GM23338 (cell line): ENCODE measurements around the gene HNMT. TPM values are rescaled to one million over a fixed set of nuclear protein-coding genes. Genes with fewer than 3 reads are reported as not detected.

ENCODE experiments used
- ATAC-seq: fragments of 200-7000 bp; cut with Tn5 transposase; 3 replicates; pipeline ENCODE4 v1.9.1; 2020
- DNase-seq: peaks from one replicate; pipeline ENCODE4 v3.0.0-alpha.2; 2015; ENCODE audit warnings: low spot score
- H2AFZ ChIP-seq: fragments of 200-600 bp; sonication (generic); 2 replicates; pipeline ENCODE4 v1.8.0; 2016; ENCODE audit warnings: antibody characterized with exemption, mild to moderate bottlenecking, moderate library complexity
- H3F3A ChIP-seq: fragments of 200-600 bp; sonication (generic); replicated peaks from 2 replicates; pipeline ENCODE4 v1.8.0; 2017; ENCODE audit warnings: antibody characterized with exemption, mixed run types, low read depth
- H3K27ac ChIP-seq: fragments of 200-600 bp; sonication (generic); 2 replicates; pipeline ENCODE4 v1.6.1; 2016; ENCODE audit warnings: low read depth
- H3K27me3 ChIP-seq: fragments of 200-600 bp; sonication (generic); 2 replicates; pipeline ENCODE4 v1.8.0; 2016; ENCODE audit warnings: mild to moderate bottlenecking, mixed run types, moderate library complexity; ENCODE audit not compliant: insufficient read depth
- H3K36me3 ChIP-seq: fragments of 200-600 bp; sonication (generic); 2 replicates; pipeline ENCODE4 v1.8.0; 2016; ENCODE audit warnings: mild to moderate bottlenecking; ENCODE audit not compliant: insufficient read depth
- H3K4me1 ChIP-seq: fragments of 200-600 bp; sonication (generic); 2 replicates; pipeline ENCODE4 v1.8.0; 2016; ENCODE audit warnings: mild to moderate bottlenecking, moderate library complexity; ENCODE audit not compliant: insufficient read depth
- H3K4me2 ChIP-seq: fragments of 200-600 bp; sonication (generic); 2 replicates; pipeline ENCODE4 v1.7.1; 2017; ENCODE audit warnings: mixed run types
- H3K4me3 ChIP-seq: fragments of 200-600 bp; sonication (generic); 2 replicates; pipeline ENCODE4 v1.6.1; 2016; ENCODE audit warnings: mixed run types
- H3K79me2 ChIP-seq: fragments of 200-600 bp; sonication (generic); replicated peaks from 2 replicates; pipeline ENCODE4 v1.8.0; 2017; ENCODE audit warnings: mild to moderate bottlenecking; ENCODE audit not compliant: insufficient read depth
- H3K9me2 ChIP-seq: fragments of 200-600 bp; sonication (generic); 2 replicates; pipeline ENCODE4 v1.8.0; 2017; ENCODE audit not compliant: insufficient read depth
- H4K20me1 ChIP-seq: fragments of 200-600 bp; sonication (generic); replicated peaks from 2 replicates; pipeline ENCODE4 v1.8.0; 2017; ENCODE audit warnings: mild to moderate bottlenecking; ENCODE audit not compliant: insufficient read depth
- H3K27ac Mint-ChIP-seq: 2 replicates; pipeline ENCODE4 v1.8.0; 2020; ENCODE audit warnings: inconsistent platforms, mild to moderate bottlenecking, moderate library complexity, mixed read lengths
- H3K27me3 Mint-ChIP-seq: 3 replicates; pipeline ENCODE4 v1.8.0; 2022; ENCODE audit warnings: low read depth, mild to moderate bottlenecking, moderate library complexity, mixed read lengths, inconsistent platforms; ENCODE audit not compliant: insufficient read depth, poor library complexity
- H3K36me3 Mint-ChIP-seq: 3 replicates; pipeline ENCODE4 v1.8.0; 2021; ENCODE audit warnings: low read depth, mild to moderate bottlenecking, inconsistent platforms, moderate library complexity, mixed read lengths
- H3K4me1 Mint-ChIP-seq: 3 replicates; pipeline ENCODE4 v1.8.0; 2020; ENCODE audit warnings: mild to moderate bottlenecking, inconsistent platforms, mixed read lengths
- H3K4me3 Mint-ChIP-seq: 3 replicates; pipeline ENCODE4 v1.8.0; 2021; ENCODE audit warnings: moderate library complexity, mild to moderate bottlenecking, inconsistent platforms, mixed read lengths
- H3K9me3 Mint-ChIP-seq: 3 replicates; pipeline ENCODE4 v1.8.0; 2020; ENCODE audit warnings: moderate library complexity, mild to moderate bottlenecking, inconsistent platforms, mixed read lengths
- CREB1 ChIP-seq: fragments of 250-450 bp; sonication (Bioruptor Pico); IDR thresholded peaks from 2 replicates; pipeline ENCODE4 v1.5.0; 2020; ENCODE audit warnings: low read depth, mild to moderate bottlenecking, moderate library complexity
- EZH2 ChIP-seq: fragments of 200-600 bp; sonication (generic); IDR thresholded peaks from one replicate; pipeline ENCODE4 v1.8.0; 2017; ENCODE audit warnings: antibody characterized with exemption, mild to moderate bottlenecking, low read depth; ENCODE audit not compliant: unreplicated experiment
- EZH2phosphoT487 ChIP-seq: fragments of 200-600 bp; sonication (generic); IDR thresholded peaks from one replicate; pipeline ENCODE4 v1.8.1; 2018; ENCODE audit warnings: antibody characterized with exemption; ENCODE audit not compliant: unreplicated experiment
- JUNB ChIP-seq: IDR thresholded peaks from one replicate; pipeline ENCODE4 v1.6.1; 2016; ENCODE audit warnings: antibody characterized with exemption; ENCODE audit not compliant: unreplicated experiment
- NANOG ChIP-seq: IDR thresholded peaks from 2 replicates; pipeline ENCODE4 v1.6.1; 2016; ENCODE audit warnings: antibody characterized with exemption, borderline replicate concordance
- ZNF114 ChIP-seq: fragments of 250-450 bp; sonication (Bioruptor Pico); IDR thresholded peaks from 2 replicates; pipeline ENCODE4 v1.5.0; 2020; ENCODE audit warnings: mild to moderate bottlenecking, moderate library complexity
- ZNF331 ChIP-seq: fragments of 250-450 bp; sonication (Bioruptor Pico); IDR thresholded peaks from 2 replicates; pipeline ENCODE4 v1.5.0; 2020; ENCODE audit warnings: low read depth, mild to moderate bottlenecking, moderate library complexity
- polyA plus RNA-seq: library from polyadenylated mRNA; unstranded; fragments of >200 nt; fragmentation: Nextera tagmentation; extraction: Ambion mirVana; gene quantifications from 2 replicates; pipeline ENCODE4 v1.2.1, GENCODE V29; 2016
- total RNA-seq: library from RNA; depleted of rRNA; stranded (reverse); fragments of >200 nt; shearing (Covaris generic); gene quantifications from 2 replicates; pipeline ENCODE4 v1.2.3, GENCODE V29; 2014
- TF ChIP-seq, protein P1 (sequence below), 2 experiments: fragments of 200-600 bp in 1 of 2; sonication (generic) in 1 of 2; conservative IDR thresholded peaks; 2 replicates each; pipeline versions ENCODE4 v1.5.1 to v1.6.1; 2016 to 2017; ENCODE audit warnings: antibody characterized with exemption in 2 of 2, low read depth in 2 of 2, mild to moderate bottlenecking in 2 of 2, moderate library complexity in 1 of 2
- TF ChIP-seq, protein P2 (sequence below): IDR thresholded peaks from 2 replicates; pipeline ENCODE4 v1.6.1; 2016; ENCODE audit warnings: antibody characterized with exemption
- TF ChIP-seq, protein P3 (sequence below): fragments of 250-450 bp; sonication (Bioruptor Pico); IDR thresholded peaks from 2 replicates; pipeline ENCODE4 v1.5.0; 2020; ENCODE audit warnings: mild to moderate bottlenecking, moderate library complexity
- TF ChIP-seq, protein P4 (sequence below): IDR thresholded peaks from one replicate; pipeline ENCODE4 v1.6.1; 2018; ENCODE audit warnings: antibody characterized with exemption; ENCODE audit not compliant: unreplicated experiment

Gene HNMT
- total and polyA plus RNA-seq, 2 experiments from 2014 or later = 3.3 to 3.4 TPM

DNA sequence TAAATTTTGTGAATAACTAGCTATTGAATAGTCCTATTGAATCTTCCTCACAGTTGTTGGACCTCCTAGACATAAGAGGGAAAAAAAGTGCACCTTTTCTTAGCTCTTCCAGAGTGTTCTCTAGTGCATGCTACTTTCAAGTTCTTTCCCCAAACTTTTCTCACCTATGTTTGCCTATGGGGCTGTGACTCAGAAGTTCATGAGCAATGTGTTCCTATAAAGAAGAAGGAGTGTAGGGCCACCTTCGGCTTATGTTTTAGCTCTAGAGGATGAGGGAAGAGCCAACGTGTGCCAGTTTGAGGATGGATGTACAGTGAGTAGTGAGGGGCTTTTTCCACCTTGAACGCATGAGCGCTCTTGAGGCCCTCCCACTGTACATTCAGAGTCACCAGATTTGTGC is 27.0 kb upstream of the HNMT start:
- no peak overlapping the region for H3K4me3 Mint-ChIP-seq
- no peaks in the 10 kb centered on the region for H3K4me1 Mint-ChIP-seq
- H3K27me3 Mint-ChIP-seq = no peaks in the 10 kb centered on the region
- H3K79me2 ChIP-seq = no peaks in the 10 kb centered on the region
- no peak overlapping the region for H3K4me2 ChIP-seq
- no peaks in the 10 kb centered on the region for H3K36me3 Mint-ChIP-seq
- no peaks in the 10 kb centered on the region; the same call in 1 of the 2 replicates for H4K20me1 ChIP-seq
- H2AFZ ChIP-seq = no peak overlapping the region
- no peak for DNase-seq
- no peak for TF ChIP-seq ZNF331 (CRISPR knock-in tag)
- TF ChIP-seq, protein P1, sequence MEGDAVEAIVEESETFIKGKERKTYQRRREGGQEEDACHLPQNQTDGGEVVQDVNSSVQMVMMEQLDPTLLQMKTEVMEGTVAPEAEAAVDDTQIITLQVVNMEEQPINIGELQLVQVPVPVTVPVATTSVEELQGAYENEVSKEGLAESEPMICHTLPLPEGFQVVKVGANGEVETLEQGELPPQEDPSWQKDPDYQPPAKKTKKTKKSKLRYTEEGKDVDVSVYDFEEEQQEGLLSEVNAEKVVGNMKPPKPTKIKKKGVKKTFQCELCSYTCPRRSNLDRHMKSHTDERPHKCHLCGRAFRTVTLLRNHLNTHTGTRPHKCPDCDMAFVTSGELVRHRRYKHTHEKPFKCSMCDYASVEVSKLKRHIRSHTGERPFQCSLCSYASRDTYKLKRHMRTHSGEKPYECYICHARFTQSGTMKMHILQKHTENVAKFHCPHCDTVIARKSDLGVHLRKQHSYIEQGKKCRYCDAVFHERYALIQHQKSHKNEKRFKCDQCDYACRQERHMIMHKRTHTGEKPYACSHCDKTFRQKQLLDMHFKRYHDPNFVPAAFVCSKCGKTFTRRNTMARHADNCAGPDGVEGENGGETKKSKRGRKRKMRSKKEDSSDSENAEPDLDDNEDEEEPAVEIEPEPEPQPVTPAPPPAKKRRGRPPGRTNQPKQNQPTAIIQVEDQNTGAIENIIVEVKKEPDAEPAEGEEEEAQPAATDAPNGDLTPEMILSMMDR (conservative IDR thresholded peaks at IDR 0.05; ENCODE audit: low read depth in 2 of 2) = no peak
- no peak for TF ChIP-seq EZH2
- TF ChIP-seq ZNF114 (CRISPR knock-in tag) = no peak
- TF ChIP-seq JUNB = no peak
- TF ChIP-seq EZH2phosphoT487 = no peak
- TF ChIP-seq, protein P2, sequence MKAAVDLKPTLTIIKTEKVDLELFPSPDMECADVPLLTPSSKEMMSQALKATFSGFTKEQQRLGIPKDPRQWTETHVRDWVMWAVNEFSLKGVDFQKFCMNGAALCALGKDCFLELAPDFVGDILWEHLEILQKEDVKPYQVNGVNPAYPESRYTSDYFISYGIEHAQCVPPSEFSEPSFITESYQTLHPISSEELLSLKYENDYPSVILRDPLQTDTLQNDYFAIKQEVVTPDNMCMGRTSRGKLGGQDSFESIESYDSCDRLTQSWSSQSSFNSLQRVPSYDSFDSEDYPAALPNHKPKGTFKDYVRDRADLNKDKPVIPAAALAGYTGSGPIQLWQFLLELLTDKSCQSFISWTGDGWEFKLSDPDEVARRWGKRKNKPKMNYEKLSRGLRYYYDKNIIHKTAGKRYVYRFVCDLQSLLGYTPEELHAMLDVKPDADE = no peak
- TF ChIP-seq NANOG = no peak
- no peak for TF ChIP-seq CREB1
- TF ChIP-seq, protein P3, sequence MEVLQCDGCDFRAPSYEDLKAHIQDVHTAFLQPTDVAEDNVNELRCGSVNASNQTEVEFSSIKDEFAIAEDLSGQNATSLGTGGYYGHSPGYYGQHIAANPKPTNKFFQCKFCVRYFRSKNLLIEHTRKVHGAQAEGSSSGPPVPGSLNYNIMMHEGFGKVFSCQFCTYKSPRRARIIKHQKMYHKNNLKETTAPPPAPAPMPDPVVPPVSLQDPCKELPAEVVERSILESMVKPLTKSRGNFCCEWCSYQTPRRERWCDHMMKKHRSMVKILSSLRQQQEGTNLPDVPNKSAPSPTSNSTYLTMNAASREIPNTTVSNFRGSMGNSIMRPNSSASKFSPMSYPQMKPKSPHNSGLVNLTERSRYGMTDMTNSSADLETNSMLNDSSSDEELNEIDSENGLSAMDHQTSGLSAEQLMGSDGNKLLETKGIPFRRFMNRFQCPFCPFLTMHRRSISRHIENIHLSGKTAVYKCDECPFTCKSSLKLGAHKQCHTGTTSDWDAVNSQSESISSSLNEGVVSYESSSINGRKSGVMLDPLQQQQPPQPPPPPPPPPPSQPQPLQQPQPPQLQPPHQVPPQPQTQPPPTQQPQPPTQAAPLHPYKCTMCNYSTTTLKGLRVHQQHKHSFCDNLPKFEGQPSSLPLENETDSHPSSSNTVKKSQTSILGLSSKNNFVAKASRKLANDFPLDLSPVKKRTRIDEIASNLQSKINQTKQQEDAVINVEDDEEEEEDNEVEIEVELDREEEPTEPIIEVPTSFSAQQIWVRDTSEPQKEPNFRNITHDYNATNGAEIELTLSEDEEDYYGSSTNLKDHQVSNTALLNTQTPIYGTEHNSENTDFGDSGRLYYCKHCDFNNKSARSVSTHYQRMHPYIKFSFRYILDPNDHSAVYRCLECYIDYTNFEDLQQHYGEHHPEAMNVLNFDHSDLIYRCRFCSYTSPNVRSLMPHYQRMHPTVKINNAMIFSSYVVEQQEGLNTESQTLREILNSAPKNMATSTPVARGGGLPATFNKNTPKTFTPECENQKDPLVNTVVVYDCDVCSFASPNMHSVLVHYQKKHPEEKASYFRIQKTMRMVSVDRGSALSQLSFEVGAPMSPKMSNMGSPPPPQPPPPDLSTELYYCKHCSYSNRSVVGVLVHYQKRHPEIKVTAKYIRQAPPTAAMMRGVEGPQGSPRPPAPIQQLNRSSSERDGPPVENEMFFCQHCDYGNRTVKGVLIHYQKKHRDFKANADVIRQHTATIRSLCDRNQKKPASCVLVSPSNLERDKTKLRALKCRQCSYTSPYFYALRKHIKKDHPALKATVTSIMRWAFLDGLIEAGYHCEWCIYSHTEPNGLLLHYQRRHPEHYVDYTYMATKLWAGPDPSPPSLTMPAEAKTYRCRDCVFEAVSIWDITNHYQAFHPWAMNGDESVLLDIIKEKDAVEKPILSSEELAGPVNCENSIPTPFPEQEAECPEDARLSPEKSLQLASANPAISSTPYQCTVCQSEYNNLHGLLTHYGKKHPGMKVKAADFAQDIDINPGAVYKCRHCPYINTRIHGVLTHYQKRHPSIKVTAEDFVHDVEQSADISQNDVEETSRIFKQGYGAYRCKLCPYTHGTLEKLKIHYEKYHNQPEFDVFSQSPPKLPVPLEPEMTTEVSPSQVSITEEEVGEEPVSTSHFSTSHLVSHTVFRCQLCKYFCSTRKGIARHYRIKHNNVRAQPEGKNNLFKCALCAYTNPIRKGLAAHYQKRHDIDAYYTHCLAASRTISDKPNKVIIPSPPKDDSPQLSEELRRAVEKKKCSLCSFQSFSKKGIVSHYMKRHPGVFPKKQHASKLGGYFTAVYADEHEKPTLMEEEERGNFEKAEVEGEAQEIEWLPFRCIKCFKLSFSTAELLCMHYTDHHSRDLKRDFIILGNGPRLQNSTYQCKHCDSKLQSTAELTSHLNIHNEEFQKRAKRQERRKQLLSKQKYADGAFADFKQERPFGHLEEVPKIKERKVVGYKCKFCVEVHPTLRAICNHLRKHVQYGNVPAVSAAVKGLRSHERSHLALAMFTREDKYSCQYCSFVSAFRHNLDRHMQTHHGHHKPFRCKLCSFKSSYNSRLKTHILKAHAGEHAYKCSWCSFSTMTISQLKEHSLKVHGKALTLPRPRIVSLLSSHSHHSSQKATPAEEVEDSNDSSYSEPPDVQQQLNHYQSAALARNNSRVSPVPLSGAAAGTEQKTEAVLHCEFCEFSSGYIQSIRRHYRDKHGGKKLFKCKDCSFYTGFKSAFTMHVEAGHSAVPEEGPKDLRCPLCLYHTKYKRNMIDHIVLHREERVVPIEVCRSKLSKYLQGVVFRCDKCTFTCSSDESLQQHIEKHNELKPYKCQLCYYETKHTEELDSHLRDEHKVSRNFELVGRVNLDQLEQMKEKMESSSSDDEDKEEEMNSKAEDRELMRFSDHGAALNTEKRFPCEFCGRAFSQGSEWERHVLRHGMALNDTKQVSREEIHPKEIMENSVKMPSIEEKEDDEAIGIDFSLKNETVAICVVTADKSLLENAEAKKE (CRISPR knock-in tag) = no peak
- TF ChIP-seq, protein P4, sequence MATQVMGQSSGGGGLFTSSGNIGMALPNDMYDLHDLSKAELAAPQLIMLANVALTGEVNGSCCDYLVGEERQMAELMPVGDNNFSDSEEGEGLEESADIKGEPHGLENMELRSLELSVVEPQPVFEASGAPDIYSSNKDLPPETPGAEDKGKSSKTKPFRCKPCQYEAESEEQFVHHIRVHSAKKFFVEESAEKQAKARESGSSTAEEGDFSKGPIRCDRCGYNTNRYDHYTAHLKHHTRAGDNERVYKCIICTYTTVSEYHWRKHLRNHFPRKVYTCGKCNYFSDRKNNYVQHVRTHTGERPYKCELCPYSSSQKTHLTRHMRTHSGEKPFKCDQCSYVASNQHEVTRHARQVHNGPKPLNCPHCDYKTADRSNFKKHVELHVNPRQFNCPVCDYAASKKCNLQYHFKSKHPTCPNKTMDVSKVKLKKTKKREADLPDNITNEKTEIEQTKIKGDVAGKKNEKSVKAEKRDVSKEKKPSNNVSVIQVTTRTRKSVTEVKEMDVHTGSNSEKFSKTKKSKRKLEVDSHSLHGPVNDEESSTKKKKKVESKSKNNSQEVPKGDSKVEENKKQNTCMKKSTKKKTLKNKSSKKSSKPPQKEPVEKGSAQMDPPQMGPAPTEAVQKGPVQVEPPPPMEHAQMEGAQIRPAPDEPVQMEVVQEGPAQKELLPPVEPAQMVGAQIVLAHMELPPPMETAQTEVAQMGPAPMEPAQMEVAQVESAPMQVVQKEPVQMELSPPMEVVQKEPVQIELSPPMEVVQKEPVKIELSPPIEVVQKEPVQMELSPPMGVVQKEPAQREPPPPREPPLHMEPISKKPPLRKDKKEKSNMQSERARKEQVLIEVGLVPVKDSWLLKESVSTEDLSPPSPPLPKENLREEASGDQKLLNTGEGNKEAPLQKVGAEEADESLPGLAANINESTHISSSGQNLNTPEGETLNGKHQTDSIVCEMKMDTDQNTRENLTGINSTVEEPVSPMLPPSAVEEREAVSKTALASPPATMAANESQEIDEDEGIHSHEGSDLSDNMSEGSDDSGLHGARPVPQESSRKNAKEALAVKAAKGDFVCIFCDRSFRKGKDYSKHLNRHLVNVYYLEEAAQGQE = no peak
- ATAC-seq = no peak
- H3K4me3 ChIP-seq = no peak overlapping the region
- no peaks in the 10 kb centered on the region for H3K36me3 ChIP-seq
- H3F3A ChIP-seq = no peaks in the 10 kb centered on the region
- H3K9me3 Mint-ChIP-seq = no peaks in the 10 kb centered on the region
- no peak overlapping the region for H3K27ac Mint-ChIP-seq
- H3K27me3 ChIP-seq = no peaks in the 10 kb centered on the region
- 0 out of 2 replicates have a peak, but pooled peaks cover 3% of the 10 kb centered on the region for H3K9me2 ChIP-seq
- no peak overlapping the region for H3K27ac ChIP-seq
- H3K4me1 ChIP-seq = no peaks in the 10 kb centered on the region
